AG04450 (cell line): ENCODE results near the gene RMND5B. TPM values are rescaled to one million over a fixed set of nuclear protein-coding genes. Genes with fewer than 3 reads are reported as not detected.
A peak's percentile ranks its signal among the peaks of the same experiment; 100 is the strongest.
"Not testable (repeated sequence)": the region's sequence is repeated elsewhere in the genome, so short reads cannot be mapped to it uniquely, and the experiment has no call there.

Experiments
- CTCF ChIA-PET: fragments of 300-600, 350-600 bp; formaldehyde crosslinking; extraction: SDS; loops from one replicate; lab custom pipeline; 2022; ENCODE audit warnings: antibody characterized with exemption, inconsistent platforms; lab: Charles Lee
- POLR2A ChIA-PET: fragments of 350-600 bp; formaldehyde crosslinking; extraction: SDS; loops from one replicate; lab custom pipeline; 2021; ENCODE audit warnings: antibody characterized with exemption, inconsistent platforms; lab: Yijun Ruan, JAX
- DNase-seq: peaks from one replicate; pipeline ENCODE4 v3.0.0-alpha.2; 2011; ENCODE audit warnings: low read depth, low spot score
- H3K27ac ChIP-seq: one replicate; pipeline ENCODE4 v1.5.1; 2012; ENCODE audit warnings: low read depth, low read length, control low read depth
- H3K27me3 ChIP-seq: one replicate; pipeline ENCODE4 v1.6.0; 2012; ENCODE audit warnings: low read length; ENCODE audit not compliant: control insufficient read depth, insufficient read depth
- H3K4me3 ChIP-seq: 2 replicates; pipeline ENCODE4 v1.5.1; 2011; ENCODE audit warnings: mild to moderate bottlenecking, low read depth, low read length, control low read depth
- H3K9me3 ChIP-seq: 2 replicates; pipeline ENCODE4 v1.5.1; 2012; ENCODE audit warnings: low read length; ENCODE audit not compliant: control insufficient read depth, insufficient read depth
- CTCF ChIP-seq: IDR thresholded peaks from 2 replicates; pipeline ENCODE4 v1.5.1; 2011; ENCODE audit warnings: low read depth, low read length, control low read depth, inconsistent platforms
- polyA plus RNA-seq: library from polyadenylated mRNA; depleted of rRNA; stranded (reverse); fragments of >200 nt; gene quantifications from 2 replicates; pipeline ENCODE4 v1.2.3, GENCODE V29; 2011

RMND5B gene
- polyA plus RNA-seq, 1 experiment: 19.8 TPM

GRCh38 chr5:178129296-178129695, 1.5 kb upstream of the RMND5B start:
- no peak overlapping the region for H3K4me3 ChIP-seq
- no peak for TF ChIP-seq CTCF
- DNase-seq: no peak
- POLR2A ChIA-PET: no interaction called here
- H3K9me3 ChIP-seq: no peaks in the 10 kb centered on the region
- H3K27me3 ChIP-seq: peaks cover 5% of the 10 kb centered on the region
- H3K27ac ChIP-seq: no peak overlapping the region
- CTCF ChIA-PET: interaction anchor here (0.9 kb wide), 1 partner anchor 8 kb away, joined by 5 read pairs; no protein-coding TSS in a partner anchor

GRCh38 chr5:178130234-178130575, 609 bp upstream of the RMND5B start:
- peak overlapping the region; percentile 21 for H3K27ac ChIP-seq
- POLR2A ChIA-PET, H3K27me3 ChIP-seq, DNase-seq, H3K9me3 ChIP-seq: not testable (repeated sequence)
- CTCF ChIA-PET: interaction anchor here (0.6 kb wide), 3 partner anchors 10 to 53 kb away, joined by 3 to 5 read pairs (median 3); no protein-coding TSS in a partner anchor
- peak overlapping the region; percentile 75 for H3K4me3 ChIP-seq

GRCh38 chr5:178131446-178131996, 707 bp downstream of the RMND5B start:
- POLR2A ChIA-PET: interaction anchor here (0.9 kb wide), 1 partner anchor 22 kb away, joined by 3 read pairs; the partner anchor contains the start of gene NHP2

GRCh38 chr5:178136990-178137389, 6.2 kb downstream of the RMND5B start:
- H3K4me3 ChIP-seq: no peak overlapping the region
- no peaks in the 10 kb centered on the region for H3K9me3 ChIP-seq
- TF ChIP-seq CTCF: no peak
- ChIA-PET POLR2A (no interaction called here), CTCF (interaction anchor here (2.0 kb wide), 1 partner anchor 60 kb away, joined by 6 read pairs; no protein-coding TSS in a partner anchor)
- H3K27ac ChIP-seq: no peak overlapping the region
- no peak for DNase-seq
- H3K27me3 ChIP-seq: no peaks in the 10 kb centered on the region

More at GRCh38 chr5:178131446-178131996, 707 bp downstream of the RMND5B start:
- CTCF ChIA-PET: interaction anchor here (1.3 kb wide), 1 partner anchor 56 kb away, joined by 7 read pairs; no protein-coding TSS in a partner anchor
- Histone ChIP-seq H3K9me3 (no peaks in the 10 kb centered on the region), H3K27me3 (peaks cover 2% of the 10 kb centered on the region), H3K4me3 (peak overlapping the region; percentile 75), H3K27ac (no peak overlapping the region)
- DNase-seq: no peak
- no peak for TF ChIP-seq CTCF

GRCh38 chr5:178137991-178138390, 7.2 kb downstream of the RMND5B start:
- Histone ChIP-seq H3K4me3 (no peak overlapping the region), H3K9me3 (no peaks in the 10 kb centered on the region), H3K27me3 (no peaks in the 10 kb centered on the region), H3K27ac (no peak overlapping the region)
- no peak for DNase-seq
- ChIA-PET CTCF (interaction anchor here (1.1 to 1.6 kb wide), 2 partner anchors 60 to 62 kb away, joined by 3 to 6 read pairs; no protein-coding TSS in a partner anchor), POLR2A (no interaction called here)
- no peak for TF ChIP-seq CTCF
